K562 (cell line): Measurements from ENCODE around the gene MTFMT. TPM values are rescaled to one million over a fixed set of nuclear protein-coding genes. Genes with fewer than 3 reads are reported as not detected.

Source experiments
- ATAC-seq: fragments of 200-7000 bp; cut with Tn5 transposase; 3 replicates; pipeline ENCODE4 v1.9.1; 2020; ENCODE audit warnings: moderate library complexity
- BruUV-seq: library from RNA; stranded (reverse); fragments of 400-500 nt; replicated peaks from 2 replicates; lab custom pipeline; 2021; lab: Mats Ljungman, UMichigan
- CTCF ChIA-PET: fragments of 300-600 bp; formaldehyde crosslinking; extraction: SDS; loops from one replicate; lab custom pipeline; 2021; ENCODE audit warnings: low intra/inter-chr PET ratio; lab: Yijun Ruan, JAX
- POLR2A ChIA-PET: fragments of 300-600, 350-650 bp; sonication (Branson Sonifier 250); formaldehyde crosslinking; extraction: SDS; loops from one replicate; lab custom pipeline; 2021; ENCODE audit warnings: antibody characterized with exemption, inconsistent platforms; lab: Yijun Ruan, JAX
- DNase-seq, 4 experiments: peaks; one replicate each; pipeline versions ENCODE4 v3.0.0 to v3.0.0-alpha.2; 2011 to 2018; ENCODE audit warnings: low spot score in 3 of 4, mixed read lengths in 3 of 4; ENCODE audit errors: extremely low read depth in 1 of 4
- FAIRE-seq: peaks from 2 replicates; lab custom pipeline; 2011; peaks lifted over from hg19 to GRCh38; lab: Jason Lieb, UNC
- H2AFZ ChIP-seq: 2 replicates; pipeline ENCODE4 v1.6.0; 2011; ENCODE audit warnings: low read depth, low read length, control low read depth, inconsistent platforms
- H3K27ac ChIP-seq: fragments of 200-600 bp; 3 replicates; pipeline ENCODE4 v1.8.0; 2011; ENCODE audit warnings: low read depth, mild to moderate bottlenecking, control low read depth, inconsistent platforms, low read length, moderate library complexity, mixed read lengths; ENCODE audit errors: extremely low read depth
- H3K27me3 ChIP-seq, 2 experiments: fragments of 300-600 bp in 1 of 2; 2 replicates in 1 of 2; 3 replicates in 1 of 2; pipeline versions ENCODE4 v1.6.0 to v1.8.0; 2011; ENCODE audit warnings: inconsistent platforms in 2 of 2, low read length in 2 of 2, mild to moderate bottlenecking in 1 of 2, mixed read lengths in 1 of 2, moderate library complexity in 1 of 2; ENCODE audit not compliant: control insufficient read depth in 2 of 2, insufficient read depth in 2 of 2
- H3K36me3 ChIP-seq: fragments of 300-600 bp; 3 replicates; pipeline ENCODE4 v1.8.0; 2011; ENCODE audit warnings: mild to moderate bottlenecking, low read length, inconsistent platforms; ENCODE audit not compliant: control insufficient read depth, insufficient read depth
- H3K4me1 ChIP-seq, 2 experiments: fragments of 200-600 bp in 1 of 2; replicated peaks in 1 of 2; 2 replicates in 1 of 2; 3 replicates in 1 of 2; pipeline versions ENCODE4 v1.5.1 to v1.8.0; 2011; ENCODE audit warnings: inconsistent platforms in 2 of 2, low read length in 2 of 2, mild to moderate bottlenecking in 1 of 2, mixed read lengths in 1 of 2, moderate library complexity in 1 of 2; ENCODE audit not compliant: control insufficient read depth in 2 of 2, insufficient read depth in 2 of 2
- H3K4me2 ChIP-seq: 2 replicates; pipeline ENCODE4 v1.6.1; 2011; ENCODE audit warnings: low read length, control low read depth, inconsistent platforms, mixed read lengths; ENCODE audit not compliant: insufficient read depth
- H3K4me3 ChIP-seq: fragments of 200-600 bp; sonication (generic), shearing (Covaris generic); 2 replicates; pipeline ENCODE4 v1.5.1; 2016; ENCODE audit warnings: control low read depth, inconsistent platforms
- H3K79me2 ChIP-seq: fragments of 200-600 bp; 3 replicates; pipeline ENCODE4 v1.8.0; 2011; ENCODE audit warnings: low read length, inconsistent platforms; ENCODE audit not compliant: control insufficient read depth, insufficient read depth
- H3K9ac ChIP-seq, 2 experiments: 2 replicates each; pipeline versions ENCODE4 v1.6.0 to v1.6.1; 2011; ENCODE audit warnings: low read depth in 2 of 2, low read length in 2 of 2, control low read depth in 1 of 2, inconsistent platforms in 1 of 2, mild to moderate bottlenecking in 1 of 2, mixed read lengths in 1 of 2; ENCODE audit not compliant: insufficient read depth in 1 of 2
- H3K9me1 ChIP-seq: one replicate; pipeline ENCODE4 v1.6.0; 2011; ENCODE audit warnings: inconsistent platforms, mild to moderate bottlenecking, low read length, moderate library complexity; ENCODE audit not compliant: control insufficient read depth, insufficient read depth
- H3K9me3 ChIP-seq: replicated peaks from 2 replicates; pipeline ENCODE4 v1.5.1; 2011; ENCODE audit warnings: low read depth, low read length, inconsistent platforms; ENCODE audit not compliant: control insufficient read depth, insufficient read depth
- H4K20me1 ChIP-seq: replicated peaks from 2 replicates; pipeline ENCODE4 v1.6.1; 2011; ENCODE audit warnings: low read length, inconsistent platforms, mixed read lengths; ENCODE audit not compliant: control insufficient read depth, insufficient read depth
- ILF3 ChIP-seq: fragments of 450-650 bp; IDR thresholded peaks from 2 replicates; pipeline ENCODE4 v1.6.1; 2018; ENCODE audit warnings: antibody characterized with exemption, mild to moderate bottlenecking, moderate library complexity, borderline replicate concordance
- NR2C1 ChIP-seq, 2 experiments: fragments of 450-650 bp; IDR thresholded peaks; 2 replicates each; pipeline ENCODE4 v1.6.1; 2017; ENCODE audit warnings: mild to moderate bottlenecking in 2 of 2, antibody characterized with exemption in 1 of 2, inconsistent platforms in 1 of 2, missing compliant biosample characterization in 1 of 2, missing genetic modification characterization in 1 of 2
- ZMIZ1 ChIP-seq, 2 experiments: fragments of 150-350 bp in 1 of 2; IDR thresholded peaks; 2 replicates each; pipeline ENCODE4 v1.6.1; 2012 to 2016; ENCODE audit warnings: low read depth in 2 of 2, low read length in 2 of 2, mild to moderate bottlenecking in 1 of 2, moderate library complexity in 1 of 2
- WGBS: fragments of 100-300 bp; shearing (Covaris generic); methylation state at CpG from one replicate; pipeline ENCODE4 v1.1.6; 2016; ENCODE audit warnings: low coverage, mixed read lengths; ENCODE audit not compliant: insufficient coverage; ENCODE audit errors: missing lambda C conversion rate; 5-methylcytosine and 5-hydroxymethylcytosine counted together
- in situ Hi-C: fragments of 300-500 bp; cut with MboI; formaldehyde crosslinking; loops from 4 replicates; pipeline ENCODE4 v1.15.0; 2018; ENCODE audit warnings: inconsistent platforms, mixed read lengths
- intact Hi-C: fragments of 100-400 bp; cut with micrococcal nuclease; formaldehyde crosslinking; loops from 2 replicates; pipeline ENCODE4 v1.14.2; 2022
- polyA plus RNA-seq, 8 experiments: library from polyadenylated mRNA; depleted of rRNA in 4 of 8; stranded (reverse) in 5 of 8; unstranded in 3 of 8; fragments of >200 nt; fragmentation: Nextera tagmentation in 2 of 8; fragmentation: Illumina TruSeq in 1 of 8; extraction: Ambion mirVana in 2 of 8; extraction: Trizol in 1 of 8; gene quantifications; 2 replicates each; pipeline versions ENCODE4 v1.2.1 to v1.2.3, GENCODE V29; 2011 to 2014; ENCODE audit warnings: inconsistent platforms in 1 of 8, missing spikeins in 1 of 8
- total RNA-seq, 7 experiments: library from RNA; depleted of rRNA in 6 of 7; stranded (reverse); fragments of >200 nt in 6 of 7; fragmentation: Illumina TruSeq in 2 of 7; extraction: Trizol in 2 of 7; gene quantifications; 2 replicates each; pipeline versions ENCODE4 v1.2.1 to v1.2.3, GENCODE V29; 2011 to 2021; ENCODE audit warnings: low replicate concordance in 1 of 7

Gene MTFMT
- total and polyA plus RNA-seq, 9 of the 15 experiments (the other 6 are each of a cell fraction or from before 2014, with no cell fraction given) = 1.4 to 31.1 (median 16.2) TPM

- no peak overlapping the region for H3K4me3 ChIP-seq
- H3K27ac ChIP-seq = no peak overlapping the region
- FAIRE-seq (no peak), ATAC-seq (no peak), DNase-seq (no peak)
- H3K36me3 ChIP-seq = no peaks in the 10 kb centered on the region
- H4K20me1 ChIP-seq = 0 out of 2 replicates have a peak, but pooled peaks cover 3% of the 10 kb centered on the region
- peaks cover 0 to 10% of the 10 kb centered on the region in 2 experiments; a peak in 1 of 5 replicates for H3K4me1 ChIP-seq
- H3K9ac ChIP-seq = no peak overlapping the region
- H3K9me1 ChIP-seq = no peaks in the 10 kb centered on the region
- no peaks in the 10 kb centered on the region for H3K79me2 ChIP-seq
- BruUV-seq = no TSS peak
- in situ Hi-C loops (no loop called here), intact Hi-C loops (no loop called here)
- H3K27me3 ChIP-seq = peaks cover 19 to 50% of the 10 kb centered on the region in 2 experiments
- ChIA-PET CTCF (no interaction called here), POLR2A (interaction anchor here (1.0 to 1.8 kb wide), 3 partner anchors 12 to 16 kb away, joined by 3 to 7 read pairs (median 4); no protein-coding TSS in a partner anchor)
- no peak overlapping the region for H2AFZ ChIP-seq
- TF ChIP-seq ILF3 = no peak
- no peak for TF ChIP-seq NR2C1 (IDR thresholded peaks at IDR 0.05)
- no peak for TF ChIP-seq NR2C1 (tag; IDR thresholded peaks at IDR 0.05)
- TF ChIP-seq ZMIZ1 (IDR thresholded peaks at IDR 0.05; ENCODE audit: low read depth in 2 of 2, low read length in 2 of 2) = no peak
- H3K9me3 ChIP-seq = no peaks in the 10 kb centered on the region
- H3K4me2 ChIP-seq = no peak overlapping the region
- 37% methylated on average over 3 of the region's 3 CpGs for WGBS
These were observed 39.0 kb upstream of the MTFMT start for GRCh38 chr15:65068403-65068788.
